Spleen (tissue), 11 donors: Measurements from ENCODE around the gene TDRD12. TPM values are rescaled to one million over a fixed set of nuclear protein-coding genes. Genes with fewer than 3 reads are reported as not detected.
"Not testable (repeated sequence)": the region's sequence is repeated elsewhere in the genome, so short reads cannot be mapped to it uniquely, and the experiment has no call there.

ENCODE experiments used
- DNase-seq: peaks from one replicate; pipeline ENCODE4 v3.0.0-alpha.2; 2020
- H3K27ac ChIP-seq, 8 donors: fragments of 200-600 bp; sonication (generic) in 7 of 8; 1 replicate in 4 of 8; 2 replicates in 4 of 8; pipeline versions ENCODE4 v1.5.0 to v1.8.0; 2016 to 2021; ENCODE audit warnings: inconsistent platforms in 4 of 8, mild to moderate bottlenecking in 4 of 8, moderate library complexity in 1 of 8
- H3K27me3 ChIP-seq, 7 donors: fragments of 200-600 bp; sonication (generic) in 6 of 7; replicated peaks in 1 of 7; 1 replicate in 4 of 7; 2 replicates in 3 of 7; pipeline versions ENCODE4 v1.5.0 to v1.8.0; 2016 to 2021; ENCODE audit warnings: inconsistent platforms in 3 of 7, mild to moderate bottlenecking in 1 of 7
- H3K36me3 ChIP-seq, 6 donors: fragments of 200-600 bp; sonication (generic) in 5 of 6; 1 replicate in 4 of 6; 2 replicates in 2 of 6; pipeline versions ENCODE4 v1.5.0 to v1.8.0; 2016 to 2021; ENCODE audit warnings: inconsistent platforms in 2 of 6
- H3K4me1 ChIP-seq, 6 donors: fragments of 200-600 bp; sonication (generic) in 5 of 6; 1 replicate in 3 of 6; 2 replicates in 3 of 6; pipeline versions ENCODE4 v1.5.0 to v1.8.0; 2016 to 2021; ENCODE audit warnings: inconsistent platforms in 3 of 6
- H3K4me3 ChIP-seq, 8 donors: fragments of 200-600 bp; sonication (generic) in 7 of 8; 1 replicate in 4 of 8; 2 replicates in 4 of 8; pipeline versions ENCODE4 v1.5.0 to v1.8.0; 2016 to 2021; ENCODE audit warnings: inconsistent platforms in 4 of 8, mild to moderate bottlenecking in 4 of 8, moderate library complexity in 2 of 8
- H3K9me3 ChIP-seq, 8 donors: fragments of 200-600 bp; sonication (generic) in 7 of 8; 1 replicate in 4 of 8; 2 replicates in 4 of 8; pipeline versions ENCODE4 v1.5.0 to v1.8.0; 2016 to 2021; ENCODE audit warnings: inconsistent platforms in 4 of 8
- CTCF ChIP-seq, 11 experiments: fragments of 200-600 bp in 7 of 11; fragments of 450-650 bp in 4 of 11; sonication (generic) in 4 of 11; IDR thresholded peaks in 8 of 11; conservative IDR thresholded peaks in 3 of 11; 1 replicate in 7 of 11; 2 replicates in 4 of 11; pipeline versions ENCODE4 v1.4.0 to v1.8.0; 2016 to 2021; ENCODE audit warnings: antibody characterized with exemption in 11 of 11, inconsistent platforms in 4 of 11, mild to moderate bottlenecking in 1 of 11
- POLR2A ChIP-seq, 3 donors: fragments of 450-650 bp; IDR thresholded peaks; one replicate each; pipeline ENCODE4 v1.5.1; 2017; ENCODE audit warnings: antibody characterized with exemption in 3 of 3, mild to moderate bottlenecking in 1 of 3
- POLR2AphosphoS5 ChIP-seq, 3 donors: sonication (generic); formaldehyde crosslinking; IDR thresholded peaks; one replicate each; pipeline ENCODE4 v1.5.1; 2017; ENCODE audit warnings: antibody characterized with exemption in 3 of 3
- WGBS, 5 donors: extraction: QIAGEN DNeasy Blood & Tissue Kit in 3 of 5; methylation state at CpG; one replicate each; pipeline versions ENCODE4 v1.1.5 to v1.1.7; 2013 to 2018; 5-methylcytosine and 5-hydroxymethylcytosine counted together
- intact Hi-C: fragments of 100-400 bp; cut with DNase I; formaldehyde crosslinking; loops from one replicate; pipeline ENCODE4 v1.15.0; 2023; ENCODE audit warnings: low total_unique reads
- polyA plus RNA-seq, 3 donors: library from polyadenylated mRNA; stranded (reverse); fragments of 200-250 nt; gene quantifications; one replicate each; pipeline ENCODE4 v1.2.1, GENCODE V29; 2013
- total RNA-seq, 7 donors: library from RNA; depleted of rRNA in 3 of 7; stranded (reverse); fragments of >200 nt in 3 of 7; fragmentation: NEBNext Ultra II Directional in 4 of 7; extraction: Animal tissue kit (Norgen Biotek cat#: 25700) in 4 of 7; gene quantifications; one replicate each; pipeline versions ENCODE4 v1.1.0 to v1.2.1, GENCODE V29; 2016 to 2021
- donor health status: healthy with polysubstance abuse.
- donor health status: DM: no; HTN: no; CAD: no; lungs with moderate emphysema.
- donor health status: DM: no; HTN: no; CAD: no.
- donor health status: Bipolar disorder and iron deficiency.
- donor health status: healthy.
- donor health status: DM: no; HTN: no; CAD: no.
- donor health status: DM: yes; HTN: yes; CAD: no.

Gene TDRD12
- total and polyA plus RNA-seq, 10 donors = 0.03 to 4.3 (median 0.33) TPM; not detected in 4

GRCh38 chr19:32743447-32743846 is 23.9 kb downstream of the TDRD12 start:
- Histone ChIP-seq H3K27me3 (peaks cover 0 to 29% (median 0%) of the 10 kb centered on the region in 7 donors), H3K36me3 (no peaks in the 10 kb centered on the region), H3K4me1 (no peaks in the 10 kb centered on the region), H3K9me3 (no peaks in the 10 kb centered on the region), H3K4me3 (no peak overlapping the region), H3K27ac (no peak overlapping the region)
- TF ChIP-seq CTCF (IDR thresholded peaks at IDR 0.05 in 8 of 11, conservative IDR thresholded peaks at IDR 0.05 in 3 of 11) = no peak
- no peak for TF ChIP-seq POLR2A (IDR thresholded peaks at IDR 0.05)
- TF ChIP-seq POLR2AphosphoS5 (IDR thresholded peaks at IDR 0.05) = no peak
- 93 to 98% (median 96%) methylated on average over 4 of the region's 4 CpGs for WGBS, 5 donors
- no peak for DNase-seq
- intact Hi-C loops = no loop called here

GRCh38 chr19:32744555-32745325 is 25.2 kb downstream of the TDRD12 start:
- intact Hi-C loops = no loop called here

GRCh38 chr19:32745594-32746251 is 26.2 kb downstream of the TDRD12 start:
- DNase-seq, H3K27ac ChIP-seq, intact Hi-C loops, H3K36me3 ChIP-seq, H3K4me3 ChIP-seq, H3K4me1 ChIP-seq, H3K9me3 ChIP-seq: not testable (repeated sequence)
- 4 to 14% (median 10%) methylated on average over 2 of the region's 2 CpGs for WGBS, 5 donors
- peaks cover 0 to 50% (median 0%) of the 10 kb centered on the region in 7 donors for H3K27me3 ChIP-seq

More at GRCh38 chr19:32744555-32745325, 25.2 kb downstream of the TDRD12 start:
- Histone ChIP-seq H3K36me3 (no peaks in the 10 kb centered on the region), H3K4me1 (no peaks in the 10 kb centered on the region), H3K27me3 (peaks cover 0 to 42% (median 0%) of the 10 kb centered on the region in 7 donors), H3K9me3 (no peaks in the 10 kb centered on the region), H3K27ac (no peak overlapping the region), H3K4me3 (no peak overlapping the region)
- TF ChIP-seq POLR2A (IDR thresholded peaks at IDR 0.05) = no peak
- no peak for TF ChIP-seq POLR2AphosphoS5 (IDR thresholded peaks at IDR 0.05)
- no peak for TF ChIP-seq CTCF (IDR thresholded peaks at IDR 0.05 in 8 of 11, conservative IDR thresholded peaks at IDR 0.05 in 3 of 11)
- no peak for DNase-seq
- 86 to 93% (median 90%) methylated on average over 18 of the region's 18 CpGs for WGBS, 5 donors

GRCh38 chr19:32746631-32747196 is 27.1 kb downstream of the TDRD12 start:
- DNase-seq, H3K27ac ChIP-seq, H3K4me3 ChIP-seq, intact Hi-C loops, H3K4me1 ChIP-seq, H3K36me3 ChIP-seq, H3K9me3 ChIP-seq: not testable (repeated sequence)
- peaks cover 0 to 50% (median 0%) of the 10 kb centered on the region in 7 donors for H3K27me3 ChIP-seq
- 2 to 12% (median 9%) methylated on average over 2 of the region's 2 CpGs for WGBS, 5 donors

GRCh38 chr19:32748497-32748896 is 28.9 kb downstream of the TDRD12 start:
- no peak overlapping the region for H3K4me3 ChIP-seq
- intact Hi-C loops = no loop called here
- no peak overlapping the region for H3K27ac ChIP-seq
- peaks cover 0 to 65% (median 0%) of the 10 kb centered on the region in 7 donors for H3K27me3 ChIP-seq
- no peaks in the 10 kb centered on the region for H3K9me3 ChIP-seq
- no peaks in the 10 kb centered on the region for H3K36me3 ChIP-seq
- H3K4me1 ChIP-seq = no peaks in the 10 kb centered on the region
- 55 to 61% (median 58%) methylated on average over 5 of the region's 5 CpGs for WGBS, 5 donors
- DNase-seq = no peak
- TF ChIP-seq POLR2A (IDR thresholded peaks at IDR 0.05) (no peak), CTCF (IDR thresholded peaks at IDR 0.05 in 8 of 11, conservative IDR thresholded peaks at IDR 0.05 in 3 of 11) (no peak), POLR2AphosphoS5 (IDR thresholded peaks at IDR 0.05) (no peak)
